ENCODE results near the gene THAP8.

The THAP8 gene

GRCh38 chr19:36054119-36054732, at the start of gene THAP8:
TSS of gene THAP8 (minus strand) at chr19:36054285. CDS start at chr19:36054217, 68 bp downstream.
- peak; percentile 99 for DNase-seq (ENCODE audit: low read depth)
- TF ChIP-seq CTCF (conservative IDR thresholded peaks at IDR 0.05; ENCODE audit: low read length) = peak; percentile 58
- H3K4me3 ChIP-seq (ENCODE audit: low read length) = peak within 1 kb of the TSS; percentile 85

- no peak overlapping the region for H3K4me3 ChIP-seq (ENCODE audit: low read length)
- DNase-seq (ENCODE audit: low read depth) = no peak
- no peak for TF ChIP-seq CTCF (conservative IDR thresholded peaks at IDR 0.05; ENCODE audit: low read length)
Measured at GRCh38 chr19:36103040-36103626, 49.0 kb upstream of the THAP8 start.

- no peak for TF ChIP-seq CTCF (conservative IDR thresholded peaks at IDR 0.05; ENCODE audit: low read length)
- H3K4me3 ChIP-seq (ENCODE audit: low read length) = no peak overlapping the region
- DNase-seq (ENCODE audit: low read depth) = no peak
Measured at GRCh38 chr19:36101550-36102327, 47.7 kb upstream of the THAP8 start.

- DNase-seq (ENCODE audit: low read depth) = no peak
- H3K4me3 ChIP-seq (ENCODE audit: low read length) = no peak overlapping the region
- no peak for TF ChIP-seq CTCF (conservative IDR thresholded peaks at IDR 0.05; ENCODE audit: low read length)
Measured at GRCh38 chr19:36100476-36100875, 46.4 kb upstream of the THAP8 start.

- DNase-seq (ENCODE audit: low read depth) = no peak
- H3K4me3 ChIP-seq (ENCODE audit: low read length) = no peak overlapping the region
Measured at GRCh38 chr19:36099166-36099785, 45.2 kb upstream of the THAP8 start.

GRCh38 chr19:36097036-36097435, 43.0 kb upstream of the THAP8 start:
- no peak for DNase-seq (ENCODE audit: low read depth)
- no peak for TF ChIP-seq CTCF (conservative IDR thresholded peaks at IDR 0.05; ENCODE audit: low read length)
- H3K4me3 ChIP-seq (ENCODE audit: low read length) = no peak overlapping the region

More at GRCh38 chr19:36099166-36099785, 45.2 kb upstream of the THAP8 start:
- no peak for TF ChIP-seq CTCF (conservative IDR thresholded peaks at IDR 0.05; ENCODE audit: low read length)

All from AG10803 (cell line).